ENCODE results near the gene TRMT61A. TPM values are rescaled to one million over a fixed set of nuclear protein-coding genes. Genes with fewer than 3 reads are reported as not detected.

The TRMT61A gene
- polyA plus RNA-seq, 1 of the 3 experiments (the other 2 are of a cell fraction): 15.8 TPM

DNA sequence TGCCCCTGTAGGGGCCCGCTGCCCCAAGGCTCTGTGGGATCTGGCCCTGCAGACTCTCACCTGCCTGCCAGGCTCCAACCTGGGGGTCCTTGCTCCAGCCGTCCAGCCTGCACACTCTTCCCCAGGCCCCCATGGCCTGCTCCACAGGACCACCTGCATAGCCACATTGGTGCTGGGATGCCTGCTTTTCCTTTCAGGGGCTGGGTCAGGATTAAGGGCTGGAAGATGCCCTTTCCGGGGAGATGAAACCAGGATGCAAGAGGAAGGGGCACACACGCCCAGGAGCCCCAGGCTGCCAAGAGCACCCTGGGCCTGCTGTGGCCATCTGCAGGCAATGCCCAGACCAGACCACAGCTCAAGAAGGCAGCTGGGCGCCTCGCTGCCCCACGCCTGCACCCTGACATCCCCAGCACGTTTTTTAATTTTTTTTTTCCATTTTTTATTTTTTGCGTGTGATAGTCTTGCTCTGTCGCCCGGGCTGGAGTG is 18.5 kb downstream of the TRMT61A start (continued):
- TF ChIP-seq, protein P1, sequence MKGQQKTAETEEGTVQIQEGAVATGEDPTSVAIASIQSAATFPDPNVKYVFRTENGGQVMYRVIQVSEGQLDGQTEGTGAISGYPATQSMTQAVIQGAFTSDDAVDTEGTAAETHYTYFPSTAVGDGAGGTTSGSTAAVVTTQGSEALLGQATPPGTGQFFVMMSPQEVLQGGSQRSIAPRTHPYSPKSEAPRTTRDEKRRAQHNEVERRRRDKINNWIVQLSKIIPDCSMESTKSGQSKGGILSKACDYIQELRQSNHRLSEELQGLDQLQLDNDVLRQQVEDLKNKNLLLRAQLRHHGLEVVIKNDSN (IDR thresholded peaks at IDR 0.05; ENCODE audit: borderline replicate concordance, low read depth): no peak
- no peak for TF ChIP-seq ELF1 (IDR thresholded peaks at IDR 0.05)

DNA sequence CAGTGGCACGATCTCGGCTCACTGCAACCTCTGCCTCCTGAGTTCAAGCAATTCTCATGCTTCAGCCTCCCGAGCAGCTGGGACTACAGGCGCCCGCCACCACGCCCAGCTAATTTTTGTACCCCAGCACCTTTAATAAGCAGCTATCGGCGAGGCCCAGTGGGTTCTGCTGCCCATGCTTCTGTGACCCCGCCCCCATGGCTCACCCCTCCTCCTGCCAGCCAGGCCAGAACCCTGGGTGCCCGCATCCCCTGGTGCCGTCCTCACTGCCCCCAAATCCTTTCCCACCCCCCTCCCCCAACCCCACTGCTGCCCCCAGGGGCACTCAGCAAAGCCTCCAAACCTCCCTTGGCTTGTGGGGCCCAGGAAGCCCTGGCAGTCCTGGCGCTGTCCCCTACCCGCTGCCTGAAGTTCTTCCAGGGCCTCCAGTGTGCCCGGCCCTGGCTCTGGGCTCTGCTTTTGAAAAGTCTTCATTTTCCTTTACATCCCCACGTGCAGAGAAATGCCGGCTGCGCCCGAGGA is 19.0 kb downstream of the TRMT61A start:
- Histone ChIP-seq H4K20me1 (ENCODE audit: insufficient read depth) (peaks cover 17% of the 10 kb centered on the region), H3K79me2 (ENCODE audit: insufficient read depth) (peaks cover 19% of the 10 kb centered on the region), H3K4me3 (ENCODE audit: low read depth in 2 of 2, low read length in 1 of 2) (no peak overlapping the region), H3K27ac (ENCODE audit: low read depth in 2 of 2, low read length in 1 of 2) (no peak overlapping the region), H3F3A (replicated peaks; ENCODE audit: insufficient read depth) (peaks cover 17% of the 10 kb centered on the region), H3K27me3 (ENCODE audit: insufficient read depth) (no peaks in the 10 kb centered on the region), H3K9ac (no peak overlapping the region), H3K9me3 (no peaks in the 10 kb centered on the region), H3K36me3 (replicated peaks in 1 of 2; ENCODE audit: control insufficient read depth in 1 of 2, insufficient read depth in 2 of 2, low read length in 1 of 2) (no peaks in the 10 kb centered on the region), H3K4me1 (ENCODE audit: control insufficient read depth in 1 of 2, insufficient read depth in 2 of 2, low read depth in 1 of 2, low read length in 1 of 2) (peaks cover 18 to 19% of the 10 kb centered on the region in 2 experiments; a peak in 3 of 4 replicates), H2AFZ (ENCODE audit: low read depth) (no peak overlapping the region), H3K9me2 (no peaks in the 10 kb centered on the region), H3K4me2 (no peak overlapping the region)
- TF ChIP-seq, protein P2, sequence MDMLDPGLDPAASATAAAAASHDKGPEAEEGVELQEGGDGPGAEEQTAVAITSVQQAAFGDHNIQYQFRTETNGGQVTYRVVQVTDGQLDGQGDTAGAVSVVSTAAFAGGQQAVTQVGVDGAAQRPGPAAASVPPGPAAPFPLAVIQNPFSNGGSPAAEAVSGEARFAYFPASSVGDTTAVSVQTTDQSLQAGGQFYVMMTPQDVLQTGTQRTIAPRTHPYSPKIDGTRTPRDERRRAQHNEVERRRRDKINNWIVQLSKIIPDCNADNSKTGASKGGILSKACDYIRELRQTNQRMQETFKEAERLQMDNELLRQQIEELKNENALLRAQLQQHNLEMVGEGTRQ (IDR thresholded peaks at IDR 0.05; ENCODE audit: borderline replicate concordance, low read depth, low read length): no peak
- TF ChIP-seq RCOR1 (IDR thresholded peaks at IDR 0.05; ENCODE audit: low read length) (no peak), YY1 (IDR thresholded peaks at IDR 0.05; ENCODE audit: low read depth) (no peak), FOXM1 (IDR thresholded peaks at IDR 0.05; ENCODE audit: low read depth) (no peak), RAD21 (IDR thresholded peaks at IDR 0.05; ENCODE audit: low read length) (no peak), FOXJ3 (CRISPR knock-in tag; IDR thresholded peaks at IDR 0.05) (no peak), CHD2 (IDR thresholded peaks at IDR 0.05; ENCODE audit: low read length, partially characterized antibody) (no peak), EZH2phosphoT487 (IDR thresholded peaks at IDR 0.05; ENCODE audit: borderline replicate concordance, low read depth) (no peak), NRF1 (IDR thresholded peaks at IDR 0.05; ENCODE audit: low read depth, low read length) (no peak), ELF1 (IDR thresholded peaks at IDR 0.05) (no peak)
- TF ChIP-seq, protein P3, sequence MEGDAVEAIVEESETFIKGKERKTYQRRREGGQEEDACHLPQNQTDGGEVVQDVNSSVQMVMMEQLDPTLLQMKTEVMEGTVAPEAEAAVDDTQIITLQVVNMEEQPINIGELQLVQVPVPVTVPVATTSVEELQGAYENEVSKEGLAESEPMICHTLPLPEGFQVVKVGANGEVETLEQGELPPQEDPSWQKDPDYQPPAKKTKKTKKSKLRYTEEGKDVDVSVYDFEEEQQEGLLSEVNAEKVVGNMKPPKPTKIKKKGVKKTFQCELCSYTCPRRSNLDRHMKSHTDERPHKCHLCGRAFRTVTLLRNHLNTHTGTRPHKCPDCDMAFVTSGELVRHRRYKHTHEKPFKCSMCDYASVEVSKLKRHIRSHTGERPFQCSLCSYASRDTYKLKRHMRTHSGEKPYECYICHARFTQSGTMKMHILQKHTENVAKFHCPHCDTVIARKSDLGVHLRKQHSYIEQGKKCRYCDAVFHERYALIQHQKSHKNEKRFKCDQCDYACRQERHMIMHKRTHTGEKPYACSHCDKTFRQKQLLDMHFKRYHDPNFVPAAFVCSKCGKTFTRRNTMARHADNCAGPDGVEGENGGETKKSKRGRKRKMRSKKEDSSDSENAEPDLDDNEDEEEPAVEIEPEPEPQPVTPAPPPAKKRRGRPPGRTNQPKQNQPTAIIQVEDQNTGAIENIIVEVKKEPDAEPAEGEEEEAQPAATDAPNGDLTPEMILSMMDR (IDR thresholded peaks at IDR 0.05): no peak
- TF ChIP-seq, protein P4, sequence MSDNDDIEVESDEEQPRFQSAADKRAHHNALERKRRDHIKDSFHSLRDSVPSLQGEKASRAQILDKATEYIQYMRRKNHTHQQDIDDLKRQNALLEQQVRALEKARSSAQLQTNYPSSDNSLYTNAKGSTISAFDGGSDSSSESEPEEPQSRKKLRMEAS (IDR thresholded peaks at IDR 0.05; ENCODE audit: low read depth): no peak
- TF ChIP-seq, protein P5, sequence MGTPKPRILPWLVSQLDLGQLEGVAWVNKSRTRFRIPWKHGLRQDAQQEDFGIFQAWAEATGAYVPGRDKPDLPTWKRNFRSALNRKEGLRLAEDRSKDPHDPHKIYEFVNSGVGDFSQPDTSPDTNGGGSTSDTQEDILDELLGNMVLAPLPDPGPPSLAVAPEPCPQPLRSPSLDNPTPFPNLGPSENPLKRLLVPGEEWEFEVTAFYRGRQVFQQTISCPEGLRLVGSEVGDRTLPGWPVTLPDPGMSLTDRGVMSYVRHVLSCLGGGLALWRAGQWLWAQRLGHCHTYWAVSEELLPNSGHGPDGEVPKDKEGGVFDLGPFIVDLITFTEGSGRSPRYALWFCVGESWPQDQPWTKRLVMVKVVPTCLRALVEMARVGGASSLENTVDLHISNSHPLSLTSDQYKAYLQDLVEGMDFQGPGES (IDR thresholded peaks at IDR 0.05; ENCODE audit: low read depth, low read length): no peak
- POLR2A ChIA-PET: no interaction called here
- CTCF ChIA-PET: interaction anchor here (1.8 to 11.6 kb wide), 7 partner anchors 10 to 157 kb away, joined by 7 to 194 read pairs (median 31); partner anchors contain the start of gene CKB
- 89% methylated on average over 18 of the region's 18 CpGs for WGBS (ENCODE audit: low lambda C conversion rate)
- DNase-seq: peak; percentile 27

Measured in SK-N-SH (cell line).